GM19240 (cell line): ENCODE measurements around the gene IGSF9B.

ENCODE experiments used
- DNase-seq: peaks from one replicate; pipeline ENCODE4 v3.0.0; 2011; ENCODE audit warnings: low spot score; ENCODE audit not compliant: insufficient read length

IGSF9B gene

GRCh38 chr11:133937015-133937414 is 19.8 kb downstream of the IGSF9B start:
- DNase-seq = no peak

DNA sequence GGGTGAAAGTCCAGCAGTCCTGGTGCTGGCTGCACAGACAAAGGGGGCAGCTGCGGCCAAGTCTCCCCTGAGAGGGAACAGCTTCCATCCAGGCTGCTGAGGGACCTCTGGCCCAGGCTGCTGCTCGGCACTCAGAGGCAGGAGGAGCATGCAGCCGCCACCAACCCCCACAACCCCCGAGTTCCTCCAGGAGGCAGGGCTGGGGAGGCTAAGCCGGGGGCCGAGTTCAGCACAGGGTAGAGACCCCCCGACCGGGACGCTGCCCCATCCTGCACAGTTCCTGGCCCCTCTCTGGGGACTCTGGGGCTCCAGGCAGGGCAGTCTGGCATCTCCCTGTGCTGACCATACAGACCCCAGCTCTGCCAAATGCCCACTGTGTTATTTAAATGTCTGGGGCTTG is 20.2 kb downstream of the IGSF9B start:
- no peak for DNase-seq

- DNase-seq = no peak
These were observed 20.6 kb downstream of the IGSF9B start for GRCh38 chr11:133936136-133936535.

- DNase-seq = no peak
These were observed 21.2 kb downstream of the IGSF9B start for GRCh38 chr11:133935551-133935910.

DNA sequence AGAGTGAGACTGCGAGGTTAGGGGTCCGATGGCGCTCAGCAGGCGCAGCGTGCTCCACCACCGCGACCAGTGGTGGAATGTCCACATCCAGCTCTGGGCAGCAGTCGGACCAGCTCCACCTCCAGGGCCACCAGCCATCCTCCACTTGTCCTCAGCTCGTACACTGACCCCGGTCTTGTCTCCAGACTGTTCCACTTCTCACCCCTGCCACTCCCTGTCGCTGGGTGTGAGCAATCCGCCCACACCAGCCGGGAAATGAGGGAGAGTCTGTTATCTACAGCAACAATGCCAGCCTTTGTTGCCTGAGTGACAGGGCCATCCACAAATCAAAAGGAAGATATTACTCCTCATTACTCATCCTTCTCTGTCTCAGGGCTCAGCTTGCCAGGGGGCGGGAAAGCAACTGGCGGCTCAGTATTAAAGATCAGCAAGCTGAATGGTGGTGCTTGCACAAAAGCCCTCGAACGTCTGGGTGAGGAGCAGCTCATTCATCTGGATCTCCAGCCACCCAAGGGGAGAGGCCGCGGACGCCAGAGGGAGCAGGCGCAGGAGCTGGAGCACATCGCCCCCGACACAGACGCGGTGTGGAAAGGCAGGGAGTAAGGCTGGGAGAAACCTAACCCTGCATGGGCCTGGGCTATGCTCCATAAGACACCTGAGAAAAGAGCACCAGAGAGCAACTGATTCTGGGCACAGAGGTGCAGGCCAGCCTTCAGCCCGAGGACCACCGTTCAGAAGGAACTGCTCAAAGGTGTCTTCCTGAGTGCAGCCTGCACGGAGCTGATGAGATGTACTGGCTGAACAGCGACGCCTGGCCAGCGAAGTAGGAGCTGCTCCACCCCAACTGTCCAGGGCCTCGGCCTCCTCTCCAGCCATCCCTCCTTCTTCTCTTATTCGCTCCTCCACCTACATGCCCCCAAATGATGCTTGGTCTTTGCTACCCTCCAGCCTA is 21.9 kb downstream of the IGSF9B start:
- DNase-seq = no peak

DNA sequence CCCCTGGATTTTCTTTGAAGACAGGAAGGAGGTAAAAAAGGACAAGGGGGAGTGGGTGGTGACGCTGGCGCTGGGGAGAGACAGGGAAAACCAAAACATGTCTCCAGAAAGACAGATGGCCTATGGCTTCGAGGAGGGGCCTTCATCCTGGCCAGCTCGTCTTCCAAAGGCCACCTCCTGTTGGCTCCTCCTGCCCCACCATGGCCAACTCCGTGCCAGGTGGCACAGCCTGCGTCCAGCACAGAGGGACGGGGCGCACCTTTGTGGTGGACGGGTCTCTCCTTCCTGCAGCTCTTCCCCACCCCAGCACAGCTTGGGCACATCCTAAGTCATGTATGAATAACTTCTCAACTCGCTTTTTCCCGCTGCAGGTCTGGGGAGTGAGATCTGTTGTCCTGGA is 22.7 kb downstream of the IGSF9B start:
- no peak for DNase-seq

DNA sequence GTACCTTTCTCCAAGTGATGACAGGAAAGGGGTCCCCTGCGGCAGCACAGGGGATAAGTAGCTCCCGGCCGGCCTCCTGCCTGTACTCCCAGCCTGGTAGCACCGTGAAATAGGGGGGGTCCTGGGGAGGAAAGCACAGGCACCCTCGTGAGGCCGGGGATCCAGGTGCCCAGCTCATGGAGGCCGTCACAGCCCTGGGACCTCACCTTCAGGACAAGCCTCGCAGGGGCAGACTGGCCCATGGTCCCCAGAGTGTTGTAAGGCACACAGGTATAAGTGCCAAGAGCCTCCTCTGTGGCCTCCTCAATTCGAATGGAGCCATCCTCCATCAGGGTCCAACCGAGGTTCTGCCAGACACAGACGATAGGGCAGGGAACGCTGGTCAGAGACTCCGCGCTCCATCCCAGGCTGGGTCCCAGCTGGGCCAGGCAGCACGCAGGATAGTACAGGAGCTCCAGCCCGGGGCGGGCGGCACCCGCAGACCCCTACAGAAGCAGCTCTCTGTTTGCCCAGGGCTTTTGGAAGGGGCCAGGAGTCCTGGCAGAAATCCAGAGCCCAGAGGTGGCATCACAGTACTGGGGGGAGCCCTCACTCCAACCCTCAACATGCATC is 25.2 kb downstream of the IGSF9B start:
- no peak for DNase-seq

- no peak for DNase-seq
These were observed 25.9 kb downstream of the IGSF9B start for GRCh38 chr11:133930767-133931448.

DNA sequence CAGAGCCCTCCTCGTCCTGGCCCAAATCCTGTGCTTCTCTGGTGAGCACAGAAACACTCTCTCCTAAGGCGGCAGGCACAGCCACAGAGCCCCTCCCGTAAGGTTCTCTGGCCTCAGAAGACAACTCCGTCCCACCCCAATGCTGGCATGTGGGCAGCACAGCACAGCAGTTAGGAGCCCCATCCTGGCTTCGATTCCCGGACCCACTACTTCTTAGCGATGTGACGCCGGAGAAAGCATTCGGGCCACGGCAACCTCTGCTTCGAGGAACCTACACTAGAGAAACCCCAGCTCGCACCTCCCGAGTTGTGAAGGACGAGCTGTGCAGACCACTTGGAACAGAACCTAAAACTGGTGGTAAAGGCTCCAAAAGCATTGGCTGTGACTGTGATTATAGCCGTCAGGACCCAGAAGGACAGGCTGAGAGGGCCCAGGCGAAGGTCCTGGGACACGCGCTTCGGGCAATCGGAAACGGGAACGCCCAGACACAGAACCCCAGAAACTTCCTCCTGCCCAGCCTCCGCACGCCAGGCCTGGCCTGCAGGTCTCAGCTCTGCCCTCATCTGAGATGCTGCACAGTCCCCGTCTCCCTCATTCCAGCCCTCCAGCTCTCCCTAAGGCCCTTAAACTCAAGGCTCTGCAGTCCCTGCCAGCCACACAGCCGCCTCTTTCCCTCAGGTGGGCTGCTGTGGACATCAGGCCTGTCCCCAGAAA is 26.6 kb downstream of the IGSF9B start:
- DNase-seq = no peak

GRCh38 chr11:133929401-133930052 is 27.2 kb downstream of the IGSF9B start:
- DNase-seq = no peak

DNA sequence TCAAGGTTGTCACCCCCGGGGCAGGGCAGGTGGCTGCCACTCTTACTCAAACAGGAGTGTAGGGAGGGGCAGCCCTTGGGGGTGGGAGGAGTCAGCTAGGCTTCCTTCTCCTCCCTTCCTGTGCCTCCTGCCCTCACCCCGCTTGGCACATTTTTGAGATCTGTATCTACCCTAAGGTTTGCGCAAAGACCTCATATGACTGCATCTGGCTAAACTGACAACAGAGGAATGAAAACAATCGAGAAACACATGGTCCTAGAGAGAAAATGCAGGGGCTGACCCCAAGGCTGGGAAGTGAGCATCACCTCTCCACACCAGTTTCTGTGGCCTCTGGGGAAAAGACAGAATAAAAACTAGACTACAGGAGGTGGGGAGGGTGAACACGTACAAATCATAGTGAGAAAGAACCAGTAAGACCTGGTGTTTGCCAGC is 28.1 kb downstream of the IGSF9B start:
- no peak for DNase-seq

DNA sequence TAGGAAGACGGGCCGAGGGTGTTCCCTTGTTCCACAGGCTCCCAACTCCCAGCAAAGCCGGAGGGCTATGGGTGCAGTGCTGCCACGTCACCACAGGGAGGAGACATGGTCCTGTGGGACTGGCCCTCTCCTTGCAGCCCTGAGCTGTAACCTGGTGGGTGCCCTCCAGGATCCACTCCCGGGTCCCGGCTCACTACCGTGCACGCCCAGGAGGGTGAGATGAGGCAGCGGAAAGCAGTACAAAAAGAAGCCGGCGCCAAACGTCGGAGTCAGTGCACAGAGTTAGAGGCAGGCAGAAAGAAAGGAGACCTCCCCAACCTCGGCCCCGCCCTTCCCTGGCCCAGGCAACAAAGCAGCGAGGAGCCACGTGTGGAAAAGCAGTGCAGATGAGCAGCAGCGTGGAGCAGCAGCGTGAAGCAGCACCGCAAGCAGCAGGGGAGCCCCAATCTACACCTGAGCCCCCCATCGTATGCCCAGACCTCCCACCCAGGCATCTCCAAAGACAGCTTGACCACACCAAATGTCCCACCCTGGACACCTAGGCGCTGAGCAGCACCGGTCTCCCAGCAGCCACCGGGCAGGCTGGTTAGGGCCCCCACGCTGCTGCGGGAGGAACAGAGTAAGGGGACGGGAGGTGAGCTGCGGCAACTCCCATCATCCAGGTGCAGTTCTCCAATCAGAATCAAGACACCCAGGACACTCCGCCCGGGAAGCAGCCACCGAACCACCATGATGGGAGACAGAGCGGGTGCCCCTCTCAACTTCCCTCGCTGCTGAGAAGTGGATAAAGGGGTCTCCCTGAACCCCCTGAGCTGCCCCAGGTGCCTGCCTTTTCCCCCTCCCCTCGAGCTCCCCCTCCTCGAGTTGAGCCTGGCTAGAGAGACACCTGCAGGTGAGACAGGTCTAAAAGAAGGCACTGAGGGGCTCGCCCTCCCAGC is 28.8 kb downstream of the IGSF9B start:
- peak; percentile 78 for DNase-seq

GRCh38 chr11:133926466-133927246 is 30.1 kb downstream of the IGSF9B start:
- DNase-seq = no peak

DNA sequence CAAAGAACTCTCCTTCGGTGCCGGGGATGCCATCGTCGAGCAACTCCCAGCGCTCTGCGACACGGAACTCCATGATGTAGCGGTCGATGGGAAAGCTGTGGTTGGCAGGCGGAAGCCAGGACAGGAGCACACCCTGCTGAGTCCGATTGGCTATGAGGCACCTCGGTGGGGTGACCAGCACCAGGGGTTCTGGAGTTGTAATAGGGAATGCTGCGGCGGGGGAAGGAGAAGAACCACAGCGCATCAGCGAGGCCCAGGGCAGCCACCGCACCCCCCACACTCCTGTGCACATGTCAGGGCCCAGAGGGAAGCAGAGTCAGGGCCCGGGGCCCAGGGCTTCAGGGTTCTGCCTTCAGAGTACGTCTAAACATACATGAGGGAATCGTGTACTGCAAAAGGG is 31.0 kb downstream of the IGSF9B start:
- no peak for DNase-seq

GRCh38 chr11:133924661-133925060 is 32.1 kb downstream of the IGSF9B start:
- no peak for DNase-seq

DNA sequence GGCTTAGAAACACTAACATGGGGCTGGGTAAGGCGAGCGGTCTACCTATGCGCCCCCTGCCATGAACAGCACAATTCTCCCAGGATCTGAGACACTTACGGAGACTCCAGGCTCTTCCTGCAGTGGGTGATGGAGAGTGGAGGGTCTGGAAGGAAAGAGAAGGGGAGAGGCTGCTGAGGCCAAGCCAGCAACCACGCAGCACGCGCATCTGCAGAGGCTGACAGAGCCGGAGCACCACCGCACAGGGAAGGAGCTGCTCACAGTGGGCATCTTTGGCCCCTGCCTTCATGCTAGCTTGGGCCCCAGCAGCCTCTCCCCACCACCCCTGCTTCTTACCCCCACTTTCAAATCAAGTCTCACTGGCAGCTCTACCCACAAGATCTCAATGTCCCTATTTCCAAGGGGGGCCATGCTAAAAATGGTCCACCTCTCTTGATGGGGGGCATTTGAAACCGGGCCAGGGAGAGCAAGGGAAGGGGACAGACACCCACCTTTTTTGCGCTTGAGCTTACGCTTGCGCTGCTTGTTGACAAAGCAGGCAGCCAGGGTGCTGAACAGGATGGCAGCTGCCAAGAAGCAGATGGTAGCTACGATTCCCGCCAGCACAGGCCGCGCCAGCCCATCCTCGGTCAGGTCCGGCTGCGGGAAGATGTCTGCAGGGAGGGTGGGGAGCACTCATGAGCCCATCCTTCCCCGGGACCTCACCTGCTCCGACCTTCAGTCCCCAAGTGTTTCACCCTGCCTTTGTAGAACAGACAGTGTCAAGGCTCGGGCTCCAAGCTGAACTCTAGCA is 34.5 kb downstream of the IGSF9B start:
- no peak for DNase-seq

DNA sequence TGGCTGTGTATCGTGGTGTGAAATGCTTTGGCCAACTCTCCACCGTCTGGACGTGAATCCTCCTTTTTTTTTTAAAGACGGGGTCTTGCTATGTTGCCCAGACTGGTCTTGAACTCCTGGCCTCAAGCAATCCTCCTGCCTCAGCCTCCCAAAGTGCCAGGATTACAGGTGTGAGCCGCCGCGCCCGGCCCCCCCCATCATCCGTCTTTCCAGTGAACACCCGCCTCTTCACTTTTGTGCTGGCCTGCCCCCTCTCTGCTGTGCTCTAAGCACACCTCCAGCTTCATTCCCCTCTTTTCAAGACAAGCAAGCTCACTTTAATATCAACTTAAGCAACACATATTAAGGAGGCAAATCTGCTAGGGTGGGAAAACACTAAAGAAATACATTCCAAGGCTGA is 35.3 kb downstream of the IGSF9B start:
- no peak for DNase-seq

DNA sequence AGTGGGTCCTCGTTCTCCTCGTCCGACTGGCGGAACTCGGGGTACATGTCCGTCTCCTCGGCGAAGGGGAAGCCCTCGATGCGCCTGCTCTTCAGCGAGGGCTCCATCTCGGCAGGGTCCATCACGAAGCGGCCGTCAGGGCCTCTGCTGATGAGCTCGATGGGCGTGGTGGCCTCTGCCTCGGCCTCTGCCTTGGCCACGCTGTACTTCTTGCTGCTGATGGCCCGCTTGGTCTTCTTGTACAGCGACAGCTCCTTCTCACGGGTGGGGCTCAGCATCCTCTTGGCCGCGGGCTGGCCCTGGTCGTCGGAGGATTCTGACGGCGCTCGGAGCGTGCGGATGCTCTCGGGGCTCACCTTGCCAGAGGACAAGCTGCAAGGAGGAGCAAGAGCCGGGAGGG is 35.7 kb downstream of the IGSF9B start:
- no peak for DNase-seq
